Liver (tissue), 9 donors: ENCODE measurements around the gene RYR2. TPM values are rescaled to one million over a fixed set of nuclear protein-coding genes. Genes with fewer than 3 reads are reported as not detected.

Experiments
- DNase-seq: peaks from one replicate; pipeline ENCODE4 v3.0.0-alpha.2; 2017; ENCODE audit warnings: low spot score
- H3K27ac ChIP-seq, 2 donors: one replicate each; pipeline ENCODE4 v1.7.0; 2013; ENCODE audit warnings: inconsistent platforms in 2 of 2, low read length in 2 of 2, control low read depth in 1 of 2, low read depth in 1 of 2, mild to moderate bottlenecking in 1 of 2
- H3K27me3 ChIP-seq, 4 donors: one replicate each; pipeline versions ENCODE4 v1.6.1 to v1.7.0; 2013; ENCODE audit warnings: low read length in 3 of 4, inconsistent platforms in 1 of 4, mild to moderate bottlenecking in 1 of 4, moderate library complexity in 1 of 4; ENCODE audit not compliant: control insufficient read depth in 4 of 4, insufficient read depth in 4 of 4
- H3K36me3 ChIP-seq, 4 donors: one replicate each; pipeline versions ENCODE4 v1.6.1 to v1.7.0; 2013; ENCODE audit warnings: low read length in 3 of 4, mild to moderate bottlenecking in 3 of 4, low read depth in 1 of 4, moderate library complexity in 1 of 4; ENCODE audit not compliant: control insufficient read depth in 4 of 4, insufficient read depth in 3 of 4
- H3K4me1 ChIP-seq, 4 donors: one replicate each; pipeline versions ENCODE4 v1.6.1 to v1.7.0; 2013; ENCODE audit warnings: low read length in 3 of 4, mild to moderate bottlenecking in 3 of 4, moderate library complexity in 1 of 4; ENCODE audit not compliant: control insufficient read depth in 4 of 4, insufficient read depth in 4 of 4
- H3K4me3 ChIP-seq, 3 donors: one replicate each; pipeline versions ENCODE4 v1.6.1 to v1.7.0; 2013; ENCODE audit warnings: low read length in 3 of 3, control low read depth in 1 of 3, low read depth in 1 of 3, mild to moderate bottlenecking in 1 of 3
- H3K9ac ChIP-seq, 2 donors: one replicate each; pipeline ENCODE4 v1.7.0; 2013; ENCODE audit warnings: low read length in 2 of 2, mild to moderate bottlenecking in 2 of 2, moderate library complexity in 2 of 2, control low read depth in 1 of 2, low read depth in 1 of 2
- H3K9me3 ChIP-seq, 4 donors: one replicate each; pipeline versions ENCODE4 v1.6.1 to v1.7.0; 2013; ENCODE audit warnings: low read length in 3 of 4; ENCODE audit not compliant: control insufficient read depth in 4 of 4
- CTCF ChIP-seq: fragments of 150-350 bp; IDR thresholded peaks from 2 replicates; pipeline ENCODE4 v1.5.1; 2017; ENCODE audit warnings: improper control_type of control experiment, low read depth, low read length; ENCODE audit not compliant: missing input control
- EGR1 ChIP-seq, 2 donors: IDR thresholded peaks; 2 replicates each; pipeline ENCODE4 v1.6.1; 2016 to 2018; ENCODE audit warnings: antibody characterized with exemption in 2 of 2, low read depth in 2 of 2
- FOXA1 ChIP-seq: IDR thresholded peaks from 2 replicates; pipeline ENCODE4 v1.6.1; 2016; ENCODE audit warnings: antibody characterized with exemption
- GABPA ChIP-seq, 2 donors: IDR thresholded peaks in 1 of 2; conservative IDR thresholded peaks in 1 of 2; 2 replicates each; pipeline ENCODE4 v1.6.1; 2016; ENCODE audit warnings: antibody characterized with exemption in 2 of 2, mild to moderate bottlenecking in 1 of 2, moderate library complexity in 1 of 2
- HNF4A ChIP-seq, 2 donors: conservative IDR thresholded peaks; 2 replicates each; pipeline ENCODE4 v1.6.1; 2016; ENCODE audit warnings: antibody characterized with exemption in 2 of 2, mild to moderate bottlenecking in 2 of 2
- HNF4G ChIP-seq: IDR thresholded peaks from 2 replicates; pipeline ENCODE4 v1.6.1; 2016; ENCODE audit warnings: antibody characterized with exemption
- JUND ChIP-seq, 2 donors: IDR thresholded peaks; 2 replicates each; pipeline ENCODE4 v1.6.1; 2016; ENCODE audit warnings: antibody characterized with exemption in 2 of 2
- NR2F2 ChIP-seq: IDR thresholded peaks from 2 replicates; pipeline ENCODE4 v1.6.1; 2016; ENCODE audit warnings: antibody characterized with exemption
- RAD21 ChIP-seq, 2 donors: IDR thresholded peaks; 2 replicates each; pipeline ENCODE4 v1.6.1; 2016; ENCODE audit warnings: antibody characterized with exemption in 2 of 2, mild to moderate bottlenecking in 2 of 2
- RXRA ChIP-seq, 2 donors: IDR thresholded peaks; 2 replicates each; pipeline ENCODE4 v1.6.1; 2017 to 2018; ENCODE audit warnings: antibody characterized with exemption in 2 of 2, mild to moderate bottlenecking in 1 of 2
- SP1 ChIP-seq: IDR thresholded peaks from 2 replicates; pipeline ENCODE4 v1.6.1; 2018; ENCODE audit warnings: antibody characterized with exemption, mild to moderate bottlenecking
- TAF1 ChIP-seq: conservative IDR thresholded peaks from 2 replicates; pipeline ENCODE4 v1.6.1; 2016; ENCODE audit warnings: antibody characterized with exemption, mild to moderate bottlenecking
- YY1 ChIP-seq: IDR thresholded peaks from 2 replicates; pipeline ENCODE4 v1.6.1; 2016; ENCODE audit warnings: antibody characterized with exemption, mild to moderate bottlenecking
- WGBS: extraction: QIAGEN DNeasy Blood & Tissue Kit; methylation state at CpG from one replicate; pipeline ENCODE4 v1.1.7; 2013; 5-methylcytosine and 5-hydroxymethylcytosine counted together
- polyA plus RNA-seq, 2 donors: library from polyadenylated mRNA; stranded (reverse) in 1 of 2; unstranded in 1 of 2; fragments of 200-250 nt in 1 of 2; fragments of >200 nt in 1 of 2; fragmentation: Nextera tagmentation in 1 of 2; extraction: Ambion mirVana in 1 of 2; gene quantifications; one replicate each; pipeline versions ENCODE4 v1.2.1 to v1.2.3, GENCODE V29; 2013 to 2015
- total RNA-seq, 2 donors: library from RNA; depleted of rRNA; stranded (reverse); fragments of >200 nt; gene quantifications; one replicate each; pipeline ENCODE4 v1.2.3, GENCODE V29; 2014
- TF ChIP-seq, protein P1 (sequence below): IDR thresholded peaks from 2 replicates; pipeline ENCODE4 v1.6.1; 2016; ENCODE audit warnings: antibody characterized with exemption
- TF ChIP-seq, protein P2 (sequence below): IDR thresholded peaks from 2 replicates; pipeline ENCODE4 v1.6.1; 2016; ENCODE audit warnings: antibody characterized with exemption
- TF ChIP-seq, protein P3 (sequence below): IDR thresholded peaks from 2 replicates; pipeline ENCODE4 v1.6.1; 2016; ENCODE audit warnings: antibody characterized with exemption
- TF ChIP-seq, protein P4 (sequence below): IDR thresholded peaks from 2 replicates; pipeline ENCODE4 v1.6.1; 2016; ENCODE audit warnings: antibody characterized with exemption, mild to moderate bottlenecking
- donor health status: healthy.
- donor health status: healthy.
- donor health status: healthy.
- donor health status: healthy.
- donor health status: healthy.

The RYR2 gene
- total and polyA plus RNA-seq, 4 donors, result 0.06 to 0.75 (median 0.31) TPM

DNA sequence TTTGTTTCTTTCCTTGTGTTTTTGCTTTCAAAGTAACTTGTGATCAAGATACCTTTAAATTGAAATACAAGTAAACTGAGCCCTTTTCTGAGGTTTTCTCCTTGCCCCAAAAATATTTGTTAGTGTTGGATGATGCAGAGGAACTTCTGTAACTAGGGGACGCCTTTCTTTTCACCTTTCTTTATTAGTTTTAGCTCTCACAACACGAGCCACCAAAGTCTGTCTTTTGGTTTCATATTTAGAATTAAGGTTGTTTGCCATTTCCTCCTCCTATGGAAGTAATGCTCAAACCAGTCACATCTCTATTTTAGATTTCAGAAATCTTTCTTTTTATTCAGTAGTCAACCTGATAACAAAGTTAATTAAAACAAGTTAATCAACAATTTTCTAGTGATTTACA, 727.9 kb downstream of the RYR2 start (continued):
- TF ChIP-seq, protein P1, sequence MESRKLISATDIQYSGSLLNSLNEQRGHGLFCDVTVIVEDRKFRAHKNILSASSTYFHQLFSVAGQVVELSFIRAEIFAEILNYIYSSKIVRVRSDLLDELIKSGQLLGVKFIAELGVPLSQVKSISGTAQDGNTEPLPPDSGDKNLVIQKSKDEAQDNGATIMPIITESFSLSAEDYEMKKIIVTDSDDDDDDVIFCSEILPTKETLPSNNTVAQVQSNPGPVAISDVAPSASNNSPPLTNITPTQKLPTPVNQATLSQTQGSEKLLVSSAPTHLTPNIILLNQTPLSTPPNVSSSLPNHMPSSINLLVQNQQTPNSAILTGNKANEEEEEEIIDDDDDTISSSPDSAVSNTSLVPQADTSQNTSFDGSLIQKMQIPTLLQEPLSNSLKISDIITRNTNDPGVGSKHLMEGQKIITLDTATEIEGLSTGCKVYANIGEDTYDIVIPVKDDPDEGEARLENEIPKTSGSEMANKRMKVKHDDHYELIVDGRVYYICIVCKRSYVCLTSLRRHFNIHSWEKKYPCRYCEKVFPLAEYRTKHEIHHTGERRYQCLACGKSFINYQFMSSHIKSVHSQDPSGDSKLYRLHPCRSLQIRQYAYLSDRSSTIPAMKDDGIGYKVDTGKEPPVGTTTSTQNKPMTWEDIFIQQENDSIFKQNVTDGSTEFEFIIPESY, result no peak
- no peak for TF ChIP-seq CTCF
- no peak for TF ChIP-seq JUND (IDR thresholded peaks at IDR 0.05)
- TF ChIP-seq, protein P2, sequence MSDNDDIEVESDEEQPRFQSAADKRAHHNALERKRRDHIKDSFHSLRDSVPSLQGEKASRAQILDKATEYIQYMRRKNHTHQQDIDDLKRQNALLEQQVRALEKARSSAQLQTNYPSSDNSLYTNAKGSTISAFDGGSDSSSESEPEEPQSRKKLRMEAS, result no peak
- no peak for TF ChIP-seq YY1
- TF ChIP-seq SP1, result no peak

DNA sequence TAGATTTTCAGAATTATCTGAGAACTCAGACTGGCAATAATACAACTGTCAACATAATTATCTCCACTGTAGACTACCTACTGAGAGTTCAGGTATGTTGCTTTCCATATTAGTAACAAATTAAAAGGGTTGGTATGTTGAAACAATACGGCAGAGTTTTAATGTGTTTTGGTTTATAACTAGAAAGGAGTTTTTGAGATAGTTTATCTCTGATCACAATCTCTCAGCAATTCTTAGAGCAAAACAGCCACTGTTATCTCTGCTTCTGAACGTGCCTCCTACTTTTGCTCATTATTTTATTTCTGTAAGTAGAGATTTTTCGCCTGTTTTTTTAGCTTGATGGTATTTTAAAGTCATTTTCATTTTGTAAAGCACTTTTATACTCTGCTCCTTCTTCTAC, 730.0 kb downstream of the RYR2 start:
- H3K27me3 ChIP-seq, result no peaks in the 10 kb centered on the region
- H3K9ac ChIP-seq, result no peak overlapping the region
- DNase-seq, result no peak
- H3K4me1 ChIP-seq, result no peaks in the 10 kb centered on the region
- 81% methylated on average over 3 of the region's 3 CpGs for WGBS
- no peaks in the 10 kb centered on the region for H3K36me3 ChIP-seq
- no peak overlapping the region for H3K4me3 ChIP-seq
- no peaks in the 10 kb centered on the region for H3K9me3 ChIP-seq
- TF ChIP-seq FOXA1, result no peak
- TF ChIP-seq, protein P1, result no peak
- TF ChIP-seq EGR1 (IDR thresholded peaks at IDR 0.05; ENCODE audit: low read depth in 2 of 2), result no peak
- TF ChIP-seq NR2F2, result no peak
- TF ChIP-seq RAD21 (IDR thresholded peaks at IDR 0.05), result no peak
- no peak for TF ChIP-seq HNF4G
- TF ChIP-seq RXRA (IDR thresholded peaks at IDR 0.05), result no peak
- no peak for TF ChIP-seq SP1
- no peak for TF ChIP-seq GABPA (IDR thresholded peaks at IDR 0.05 in 1 of 2, conservative IDR thresholded peaks at IDR 0.05 in 1 of 2)
- TF ChIP-seq, protein P2, result no peak
- no peak for TF ChIP-seq JUND (IDR thresholded peaks at IDR 0.05)
- TF ChIP-seq YY1, result no peak
- no peak for TF ChIP-seq CTCF
- TF ChIP-seq TAF1, result no peak
- TF ChIP-seq HNF4A (conservative IDR thresholded peaks at IDR 0.05), result no peak
- TF ChIP-seq, protein P3, sequence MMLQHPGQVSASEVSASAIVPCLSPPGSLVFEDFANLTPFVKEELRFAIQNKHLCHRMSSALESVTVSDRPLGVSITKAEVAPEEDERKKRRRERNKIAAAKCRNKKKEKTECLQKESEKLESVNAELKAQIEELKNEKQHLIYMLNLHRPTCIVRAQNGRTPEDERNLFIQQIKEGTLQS, result no peak
- TF ChIP-seq, protein P4, sequence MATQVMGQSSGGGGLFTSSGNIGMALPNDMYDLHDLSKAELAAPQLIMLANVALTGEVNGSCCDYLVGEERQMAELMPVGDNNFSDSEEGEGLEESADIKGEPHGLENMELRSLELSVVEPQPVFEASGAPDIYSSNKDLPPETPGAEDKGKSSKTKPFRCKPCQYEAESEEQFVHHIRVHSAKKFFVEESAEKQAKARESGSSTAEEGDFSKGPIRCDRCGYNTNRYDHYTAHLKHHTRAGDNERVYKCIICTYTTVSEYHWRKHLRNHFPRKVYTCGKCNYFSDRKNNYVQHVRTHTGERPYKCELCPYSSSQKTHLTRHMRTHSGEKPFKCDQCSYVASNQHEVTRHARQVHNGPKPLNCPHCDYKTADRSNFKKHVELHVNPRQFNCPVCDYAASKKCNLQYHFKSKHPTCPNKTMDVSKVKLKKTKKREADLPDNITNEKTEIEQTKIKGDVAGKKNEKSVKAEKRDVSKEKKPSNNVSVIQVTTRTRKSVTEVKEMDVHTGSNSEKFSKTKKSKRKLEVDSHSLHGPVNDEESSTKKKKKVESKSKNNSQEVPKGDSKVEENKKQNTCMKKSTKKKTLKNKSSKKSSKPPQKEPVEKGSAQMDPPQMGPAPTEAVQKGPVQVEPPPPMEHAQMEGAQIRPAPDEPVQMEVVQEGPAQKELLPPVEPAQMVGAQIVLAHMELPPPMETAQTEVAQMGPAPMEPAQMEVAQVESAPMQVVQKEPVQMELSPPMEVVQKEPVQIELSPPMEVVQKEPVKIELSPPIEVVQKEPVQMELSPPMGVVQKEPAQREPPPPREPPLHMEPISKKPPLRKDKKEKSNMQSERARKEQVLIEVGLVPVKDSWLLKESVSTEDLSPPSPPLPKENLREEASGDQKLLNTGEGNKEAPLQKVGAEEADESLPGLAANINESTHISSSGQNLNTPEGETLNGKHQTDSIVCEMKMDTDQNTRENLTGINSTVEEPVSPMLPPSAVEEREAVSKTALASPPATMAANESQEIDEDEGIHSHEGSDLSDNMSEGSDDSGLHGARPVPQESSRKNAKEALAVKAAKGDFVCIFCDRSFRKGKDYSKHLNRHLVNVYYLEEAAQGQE, result no peak
- H3K27ac ChIP-seq, result no peak overlapping the region
